HG03196 (cell line): ENCODE data around the gene PTPRK.
"Not testable (repeated sequence)": the region's sequence is repeated elsewhere in the genome, so short reads cannot be mapped to it uniquely, and the experiment has no call there.

Experiments
- ATAC-seq: cut with Tn5 transposase; IDR thresholded peaks from one replicate; pipeline ENCODE4 v1.9.1; 2021; ENCODE audit not compliant: unreplicated experiment

Gene PTPRK

GRCh38 chr6:127937747-127938146 lies 582.7 kb downstream of the PTPRK start:
- ATAC-seq = no peak

GRCh38 chr6:127937102-127937501 lies 583.3 kb downstream of the PTPRK start:
- ATAC-seq = no peak

- no peak for ATAC-seq
Observed at GRCh38 chr6:127934956-127935355, 585.4 kb downstream of the PTPRK start.

GRCh38 chr6:127933852-127934840 lies 586.3 kb downstream of the PTPRK start:
- ATAC-seq = no peak

- no peak for ATAC-seq
Observed at GRCh38 chr6:127933137-127933536, 587.3 kb downstream of the PTPRK start.

GRCh38 chr6:127932708-127933107 lies 587.7 kb downstream of the PTPRK start:
- no peak for ATAC-seq

- ATAC-seq = not testable (repeated sequence)
Observed at GRCh38 chr6:127926441-127926840, 594.0 kb downstream of the PTPRK start.

GRCh38 chr6:127924440-127924839 lies 596.0 kb downstream of the PTPRK start:
- ATAC-seq = no peak

- ATAC-seq = no peak
Observed at GRCh38 chr6:127924031-127924430, 596.4 kb downstream of the PTPRK start.

GRCh38 chr6:127923135-127923534 lies 597.3 kb downstream of the PTPRK start:
- ATAC-seq = no peak

- no peak for ATAC-seq
Observed at GRCh38 chr6:127921982-127922381, 598.4 kb downstream of the PTPRK start.

GRCh38 chr6:127920804-127921203 lies 599.6 kb downstream of the PTPRK start:
- ATAC-seq = no peak
